ENCODE results near the gene EDA.

EDA gene

DNA sequence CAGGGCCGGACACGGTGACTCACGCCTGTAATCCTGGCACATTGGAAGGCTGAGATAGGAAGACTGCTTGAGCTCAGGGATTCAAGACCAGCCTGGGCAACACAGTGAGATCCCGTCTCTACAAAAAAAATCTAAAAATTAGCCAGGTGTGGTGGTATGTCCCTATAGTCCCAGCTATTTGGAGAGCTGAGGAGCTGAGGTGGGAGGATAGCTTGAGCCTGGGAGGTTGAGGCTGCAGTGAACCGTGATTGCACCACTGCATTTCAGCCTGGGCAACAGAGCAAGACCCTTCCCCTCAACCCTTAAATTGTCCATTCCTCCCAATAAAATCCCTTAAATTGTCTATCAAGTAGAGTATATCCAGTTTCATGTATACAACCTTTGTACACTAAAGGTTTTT, 463.4 kb downstream of the EDA start:
- Histone ChIP-seq H3K36me3 (no peaks in the 10 kb centered on the region), H3K27me3 (no peaks in the 10 kb centered on the region), H3K9me3 (no peaks in the 10 kb centered on the region), H3K4me3 (ENCODE audit: low read depth, low read length) (no peak overlapping the region), H3K4me1 (no peaks in the 10 kb centered on the region)
- TF ChIP-seq, protein P1, sequence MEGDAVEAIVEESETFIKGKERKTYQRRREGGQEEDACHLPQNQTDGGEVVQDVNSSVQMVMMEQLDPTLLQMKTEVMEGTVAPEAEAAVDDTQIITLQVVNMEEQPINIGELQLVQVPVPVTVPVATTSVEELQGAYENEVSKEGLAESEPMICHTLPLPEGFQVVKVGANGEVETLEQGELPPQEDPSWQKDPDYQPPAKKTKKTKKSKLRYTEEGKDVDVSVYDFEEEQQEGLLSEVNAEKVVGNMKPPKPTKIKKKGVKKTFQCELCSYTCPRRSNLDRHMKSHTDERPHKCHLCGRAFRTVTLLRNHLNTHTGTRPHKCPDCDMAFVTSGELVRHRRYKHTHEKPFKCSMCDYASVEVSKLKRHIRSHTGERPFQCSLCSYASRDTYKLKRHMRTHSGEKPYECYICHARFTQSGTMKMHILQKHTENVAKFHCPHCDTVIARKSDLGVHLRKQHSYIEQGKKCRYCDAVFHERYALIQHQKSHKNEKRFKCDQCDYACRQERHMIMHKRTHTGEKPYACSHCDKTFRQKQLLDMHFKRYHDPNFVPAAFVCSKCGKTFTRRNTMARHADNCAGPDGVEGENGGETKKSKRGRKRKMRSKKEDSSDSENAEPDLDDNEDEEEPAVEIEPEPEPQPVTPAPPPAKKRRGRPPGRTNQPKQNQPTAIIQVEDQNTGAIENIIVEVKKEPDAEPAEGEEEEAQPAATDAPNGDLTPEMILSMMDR (IDR thresholded peaks at IDR 0.05; ENCODE audit: low read depth, low read length), result no peak
- no peak for DNase-seq

DNA sequence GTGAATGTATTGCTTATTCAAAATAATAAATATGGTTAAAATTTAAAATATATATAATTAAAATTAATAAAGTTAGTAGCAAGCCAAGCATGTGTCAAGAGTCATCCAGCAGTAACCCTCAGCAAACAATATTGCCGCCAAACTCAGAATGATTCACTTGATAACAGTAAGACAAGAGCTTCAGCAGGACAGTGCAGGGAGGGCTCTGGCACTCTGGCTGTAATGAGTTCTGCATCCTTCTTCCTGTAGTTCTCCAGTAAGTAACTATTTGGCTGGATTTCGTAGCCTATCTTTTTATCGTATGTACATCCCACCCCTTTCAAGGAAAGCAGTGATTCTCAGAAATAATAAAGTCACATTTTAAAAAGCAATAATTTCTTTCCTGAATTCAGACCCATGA, 464.0 kb downstream of the EDA start:
- no peaks in the 10 kb centered on the region for H3K9me3 ChIP-seq
- TF ChIP-seq, protein P1 (IDR thresholded peaks at IDR 0.05; ENCODE audit: low read depth, low read length), result no peak
- H3K4me3 ChIP-seq (ENCODE audit: low read depth, low read length), result no peak overlapping the region
- H3K27me3 ChIP-seq, result no peaks in the 10 kb centered on the region
- DNase-seq, result no peak
- no peaks in the 10 kb centered on the region for H3K36me3 ChIP-seq
- H3K4me1 ChIP-seq, result no peaks in the 10 kb centered on the region

GRCh38 chrX:70082723-70083122, 466.8 kb downstream of the EDA start:
- H3K36me3 ChIP-seq, result no peaks in the 10 kb centered on the region
- no peak overlapping the region for H3K4me3 ChIP-seq (ENCODE audit: low read depth, low read length)
- H3K9me3 ChIP-seq, result no peaks in the 10 kb centered on the region
- no peak for DNase-seq
- H3K27me3 ChIP-seq, result no peaks in the 10 kb centered on the region
- TF ChIP-seq, protein P1 (IDR thresholded peaks at IDR 0.05; ENCODE audit: low read depth, low read length), result no peak
- H3K4me1 ChIP-seq, result no peaks in the 10 kb centered on the region

GRCh38 chrX:70084592-70085240, 468.8 kb downstream of the EDA start:
- no peaks in the 10 kb centered on the region for H3K36me3 ChIP-seq
- TF ChIP-seq, protein P1 (IDR thresholded peaks at IDR 0.05; ENCODE audit: low read depth, low read length), result no peak
- no peaks in the 10 kb centered on the region for H3K4me1 ChIP-seq
- no peaks in the 10 kb centered on the region for H3K27me3 ChIP-seq
- DNase-seq, result no peak
- no peak overlapping the region for H3K4me3 ChIP-seq (ENCODE audit: low read depth, low read length)
- no peaks in the 10 kb centered on the region for H3K9me3 ChIP-seq

DNA sequence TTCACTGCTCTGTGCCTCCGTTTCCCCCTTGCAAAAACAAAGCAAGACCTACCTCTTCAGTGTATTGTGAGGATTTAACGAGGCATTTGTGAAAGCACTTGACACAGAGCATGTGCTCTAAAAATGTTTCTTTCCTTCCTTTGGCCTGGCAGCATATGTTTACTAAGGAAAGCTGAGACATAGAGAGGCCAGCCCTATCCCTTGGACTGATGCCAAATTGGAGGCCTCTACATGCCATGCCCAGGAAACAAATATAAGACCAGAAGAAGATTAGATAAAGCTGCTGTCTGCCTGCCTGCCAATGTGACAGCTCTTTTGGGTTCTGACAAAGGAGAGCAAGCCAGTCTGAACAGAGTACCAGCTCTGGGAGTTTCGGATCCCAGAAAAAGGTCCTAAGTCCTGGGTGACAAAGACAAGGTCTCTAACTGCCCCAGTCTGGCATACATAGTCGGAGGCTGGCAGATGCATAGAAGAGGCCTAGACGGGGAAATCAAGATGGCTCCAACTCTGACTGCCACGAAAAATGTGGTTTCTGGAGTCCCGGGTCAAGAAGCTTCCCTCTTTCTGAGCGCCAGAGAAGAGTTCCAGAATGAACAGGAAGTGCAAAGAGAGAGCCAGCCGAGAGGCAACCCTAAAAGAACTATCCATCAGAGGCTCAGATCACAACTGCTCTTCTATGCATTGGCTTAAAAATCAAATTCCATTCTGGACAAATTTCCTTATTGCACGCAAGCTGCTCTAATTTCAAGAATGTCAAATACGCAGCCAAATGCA, 472.1 kb downstream of the EDA start:
- Histone ChIP-seq H3K36me3 (no peaks in the 10 kb centered on the region), H3K27me3 (no peaks in the 10 kb centered on the region), H3K4me3 (ENCODE audit: low read depth, low read length) (no peak overlapping the region), H3K9me3 (no peaks in the 10 kb centered on the region), H3K4me1 (no peaks in the 10 kb centered on the region)
- DNase-seq, result no peak
- TF ChIP-seq, protein P1 (IDR thresholded peaks at IDR 0.05; ENCODE audit: low read depth, low read length), result no peak

- H3K4me3 ChIP-seq (ENCODE audit: low read depth, low read length), result no peak overlapping the region
- no peaks in the 10 kb centered on the region for H3K27me3 ChIP-seq
- no peaks in the 10 kb centered on the region for H3K4me1 ChIP-seq
- no peaks in the 10 kb centered on the region for H3K36me3 ChIP-seq
- H3K9me3 ChIP-seq, result no peaks in the 10 kb centered on the region
- TF ChIP-seq, protein P1 (IDR thresholded peaks at IDR 0.05; ENCODE audit: low read depth, low read length), result no peak
- DNase-seq, result no peak
Observed at GRCh38 chrX:70088751-70089150, 472.8 kb downstream of the EDA start.

Data from BE2C (cell line).